HEK293 (cell line): ENCODE measurements around the gene AGBL3.

Experiments used
- CTCF ChIA-PET: fragments of 350-600 bp; formaldehyde crosslinking; extraction: SDS; loops from one replicate; lab custom pipeline; 2021; ENCODE audit warnings: antibody characterized with exemption; lab: Yijun Ruan, JAX
- POLR2A ChIA-PET: fragments of 300-600 bp; formaldehyde crosslinking; extraction: SDS; loops from one replicate; lab custom pipeline; 2020; ENCODE audit warnings: antibody characterized with exemption, inconsistent platforms; lab: Yijun Ruan, JAX
- H3K27ac ChIP-seq: fragments of 200-500 bp; sonication (Bioruptor generic); 2 replicates; pipeline ENCODE4 v1.5.1; 2014; ENCODE audit warnings: low read depth, low read length, control low read depth, inconsistent platforms; ENCODE audit errors: extremely low read depth
- H3K36me3 ChIP-seq, 2 experiments: fragments of 200-500 bp in 1 of 2; sonication (Bioruptor generic) in 1 of 2; 1 replicate in 1 of 2; 2 replicates in 1 of 2; pipeline ENCODE4 v1.5.1; 2014 to 2017; ENCODE audit warnings: inconsistent platforms in 2 of 2, low read length in 2 of 2; ENCODE audit not compliant: control insufficient read depth in 2 of 2, insufficient read depth in 1 of 2
- H3K4me1 ChIP-seq: fragments of 200-500 bp; sonication (Bioruptor generic); 2 replicates; pipeline ENCODE4 v1.5.1; 2014; ENCODE audit warnings: mild to moderate bottlenecking, low read length, inconsistent platforms; ENCODE audit not compliant: control insufficient read depth, insufficient read depth
- H3K4me3 ChIP-seq: 2 replicates; pipeline ENCODE4 v1.5.1; 2011; ENCODE audit warnings: low read depth, mild to moderate bottlenecking, control low read depth, low read length, moderate library complexity
- H3K9me3 ChIP-seq: fragments of 200-500 bp; sonication (Bioruptor generic); 2 replicates; pipeline ENCODE4 v1.5.1; 2014; ENCODE audit warnings: low read depth, low read length, inconsistent platforms; ENCODE audit not compliant: control insufficient read depth, insufficient read depth
- GLI4 ChIP-seq: fragments of 450-650 bp; formaldehyde crosslinking; IDR thresholded peaks from 2 replicates; pipeline ENCODE4 v1.5.1; 2016; ENCODE audit warnings: missing biosample characterization, missing genetic modification characterization
- HOXC10 ChIP-seq: sonication (generic); formaldehyde crosslinking; IDR thresholded peaks from 2 replicates; pipeline ENCODE4 v1.8.1; 2023; ENCODE audit warnings: mild to moderate bottlenecking, missing genetic modification reagents
- HOXD13 ChIP-seq: sonication (generic); formaldehyde crosslinking; IDR thresholded peaks from 2 replicates; pipeline ENCODE4 v1.8.0; 2022; ENCODE audit warnings: missing genetic modification reagents, borderline replicate concordance
- IKZF3 ChIP-seq: fragments of 450-650 bp; IDR thresholded peaks from 2 replicates; pipeline ENCODE4 v1.5.0; 2018; ENCODE audit warnings: missing biosample characterization, mild to moderate bottlenecking, missing genetic modification characterization, moderate library complexity
- SP3 ChIP-seq: fragments of 450-650 bp; formaldehyde crosslinking; IDR thresholded peaks from 2 replicates; pipeline ENCODE4 v1.5.1; 2016; ENCODE audit warnings: missing biosample characterization, missing genetic modification characterization
- TRIM28 ChIP-seq: IDR thresholded peaks from 2 replicates; pipeline ENCODE4 v1.6.1; 2011; ENCODE audit warnings: low read length, control low read depth, borderline replicate concordance
- ZBTB48 ChIP-seq: fragments of 450-650 bp; formaldehyde crosslinking; IDR thresholded peaks from 2 replicates; pipeline ENCODE4 v1.5.1; 2016; ENCODE audit warnings: missing biosample characterization, missing genetic modification characterization
- ZFP41 ChIP-seq: fragments of 450-650 bp; formaldehyde crosslinking; IDR thresholded peaks from 2 replicates; pipeline ENCODE4 v1.5.1; 2016; ENCODE audit warnings: missing biosample characterization, missing genetic modification characterization, borderline replicate concordance
- ZNF112 ChIP-seq: fragments of 450-650 bp; formaldehyde crosslinking; IDR thresholded peaks from 2 replicates; pipeline ENCODE4 v1.5.0; 2017; ENCODE audit warnings: missing biosample characterization, missing genetic modification characterization
- ZNF133 ChIP-seq: fragments of 450-650 bp; formaldehyde crosslinking; IDR thresholded peaks from 2 replicates; pipeline ENCODE4 v1.5.1; 2016; ENCODE audit warnings: missing biosample characterization, missing genetic modification characterization
- ZNF138 ChIP-seq: fragments of 450-650 bp; formaldehyde crosslinking; IDR thresholded peaks from 2 replicates; pipeline ENCODE4 v1.5.1; 2016; ENCODE audit warnings: missing biosample characterization, missing genetic modification characterization, borderline replicate concordance
- ZNF146 ChIP-seq: fragments of 450-650 bp; formaldehyde crosslinking; IDR thresholded peaks from 2 replicates; pipeline ENCODE4 v1.5.1; 2016; ENCODE audit warnings: missing biosample characterization, missing genetic modification characterization
- ZNF175 ChIP-seq: fragments of 450-650 bp; formaldehyde crosslinking; IDR thresholded peaks from 2 replicates; pipeline ENCODE4 v1.5.1; 2016; ENCODE audit warnings: missing biosample characterization, missing genetic modification characterization
- ZNF19 ChIP-seq: fragments of 450-650 bp; formaldehyde crosslinking; IDR thresholded peaks from 2 replicates; pipeline ENCODE4; 2016; ENCODE audit warnings: missing biosample characterization, missing genetic modification characterization, low read depth
- ZNF221 ChIP-seq: fragments of 450-650 bp; formaldehyde crosslinking; IDR thresholded peaks from 2 replicates; pipeline ENCODE4 v1.5.1; 2017; ENCODE audit warnings: missing biosample characterization, missing genetic modification characterization, borderline replicate concordance
- ZNF266 ChIP-seq: fragments of 450-650 bp; formaldehyde crosslinking; IDR thresholded peaks from 2 replicates; pipeline ENCODE4 v1.5.1; 2016; ENCODE audit warnings: missing biosample characterization, missing genetic modification characterization, low read depth
- ZNF302 ChIP-seq: fragments of 450-650 bp; formaldehyde crosslinking; IDR thresholded peaks from 2 replicates; pipeline ENCODE4 v1.5.1; 2016; ENCODE audit warnings: missing biosample characterization, missing genetic modification characterization, low read depth
- ZNF501 ChIP-seq: fragments of 450-650 bp; formaldehyde crosslinking; IDR thresholded peaks from 2 replicates; pipeline ENCODE4 v1.5.1; 2016; ENCODE audit warnings: missing biosample characterization, missing genetic modification characterization
- ZNF544 ChIP-seq: fragments of 450-650 bp; formaldehyde crosslinking; IDR thresholded peaks from 2 replicates; pipeline ENCODE4 v1.5.0; 2017; ENCODE audit warnings: missing biosample characterization, missing genetic modification characterization
- ZNF645 ChIP-seq: fragments of 450-650 bp; formaldehyde crosslinking; IDR thresholded peaks from 2 replicates; pipeline ENCODE4; 2016; ENCODE audit warnings: missing biosample characterization, missing genetic modification characterization
- ZNF660 ChIP-seq: fragments of 450-650 bp; IDR thresholded peaks from 2 replicates; pipeline ENCODE4 v1.5.1; 2018; ENCODE audit warnings: missing biosample characterization, mild to moderate bottlenecking, missing genetic modification characterization
- ZNF664 ChIP-seq: fragments of 450-650 bp; formaldehyde crosslinking; IDR thresholded peaks from 2 replicates; pipeline ENCODE4 v1.5.1; 2016; ENCODE audit warnings: missing biosample characterization, missing genetic modification characterization
- ZNF747 ChIP-seq: fragments of 450-650 bp; formaldehyde crosslinking; IDR thresholded peaks from 2 replicates; pipeline ENCODE4 v1.5.1; 2016; ENCODE audit warnings: missing biosample characterization, missing genetic modification characterization
- ZNF830 ChIP-seq: fragments of 450-650 bp; IDR thresholded peaks from 2 replicates; pipeline ENCODE4 v1.5.0; 2018; ENCODE audit warnings: missing biosample characterization, missing genetic modification characterization, low read depth, mild to moderate bottlenecking, moderate library complexity
- ZNF843 ChIP-seq: fragments of 450-650 bp; formaldehyde crosslinking; IDR thresholded peaks from 2 replicates; pipeline ENCODE4 v1.5.1; 2016; ENCODE audit warnings: missing biosample characterization, missing genetic modification characterization
- TF ChIP-seq, protein P1 (sequence below): fragments of 450-650 bp; formaldehyde crosslinking; IDR thresholded peaks from 2 replicates; pipeline ENCODE4 v1.5.1; 2016; ENCODE audit warnings: missing biosample characterization, missing genetic modification characterization
- TF ChIP-seq, protein P2 (sequence below): fragments of 450-650 bp; formaldehyde crosslinking; IDR thresholded peaks from 2 replicates; pipeline ENCODE4 v1.5.1; 2016; ENCODE audit warnings: missing biosample characterization, missing genetic modification characterization
- TF ChIP-seq, protein P3 (sequence below): fragments of 450-650 bp; formaldehyde crosslinking; IDR thresholded peaks from 2 replicates; pipeline ENCODE4 v1.5.1; 2016; ENCODE audit warnings: missing biosample characterization, missing genetic modification characterization, borderline replicate concordance

The AGBL3 gene

DNA sequence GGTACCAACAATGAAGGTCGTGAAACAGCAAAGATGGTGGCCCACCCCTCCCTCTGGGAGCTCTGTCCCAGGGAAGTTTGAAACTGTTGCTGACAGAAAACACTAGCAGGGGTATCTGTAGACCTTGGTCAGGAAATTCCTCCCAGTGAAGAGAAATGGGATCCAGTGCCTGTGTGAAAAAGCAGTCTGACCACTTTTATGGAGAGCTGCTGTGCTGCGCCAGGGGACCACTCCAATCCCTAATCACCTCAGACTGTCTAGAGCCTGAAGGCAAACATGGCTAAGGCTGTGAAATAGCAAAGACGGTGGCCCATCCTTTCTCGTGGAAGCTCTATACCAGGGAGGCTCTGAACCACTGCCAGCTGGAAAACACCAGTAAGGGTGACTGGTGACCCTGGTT lies 123.3 kb downstream of the AGBL3 start (continued):
- TF ChIP-seq TRIM28: no peak
- no peak for TF ChIP-seq ZNF302 (tag by site-specific recombination)
- TF ChIP-seq ZNF138: no peak
- TF ChIP-seq, protein P1, sequence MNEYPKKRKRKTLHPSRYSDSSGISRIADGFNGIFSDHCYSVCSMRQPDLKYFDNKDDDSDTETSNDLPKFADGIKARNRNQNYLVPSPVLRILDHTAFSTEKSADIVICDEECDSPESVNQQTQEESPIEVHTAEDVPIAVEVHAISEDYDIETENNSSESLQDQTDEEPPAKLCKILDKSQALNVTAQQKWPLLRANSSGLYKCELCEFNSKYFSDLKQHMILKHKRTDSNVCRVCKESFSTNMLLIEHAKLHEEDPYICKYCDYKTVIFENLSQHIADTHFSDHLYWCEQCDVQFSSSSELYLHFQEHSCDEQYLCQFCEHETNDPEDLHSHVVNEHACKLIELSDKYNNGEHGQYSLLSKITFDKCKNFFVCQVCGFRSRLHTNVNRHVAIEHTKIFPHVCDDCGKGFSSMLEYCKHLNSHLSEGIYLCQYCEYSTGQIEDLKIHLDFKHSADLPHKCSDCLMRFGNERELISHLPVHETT: no peak
- TF ChIP-seq ZBTB48 (tag by site-specific recombination): no peak
- TF ChIP-seq HOXC10 (CRISPR knock-in tag): no peak
- TF ChIP-seq ZNF19 (tag by site-specific recombination): no peak
- TF ChIP-seq ZFP41 (tag by site-specific recombination): no peak

- ChIA-PET CTCF (no interaction called here), POLR2A (no interaction called here)
- Histone ChIP-seq H3K4me1 (no peaks in the 10 kb centered on the region), H3K4me3 (no peak overlapping the region), H3K9me3 (no peaks in the 10 kb centered on the region), H3K36me3 (no peaks in the 10 kb centered on the region), H3K27ac (no peak overlapping the region)
- TF ChIP-seq HOXD13 (CRISPR knock-in tag) (no peak), ZNF544 (tag by site-specific recombination) (no peak), ZNF221 (tag by site-specific recombination) (no peak), ZNF501 (tag by site-specific recombination) (no peak), ZNF747 (tag by site-specific recombination) (no peak), IKZF3 (tag by site-specific recombination) (no peak), ZNF112 (no peak), ZNF146 (tag by site-specific recombination) (no peak), ZNF830 (tag by site-specific recombination) (no peak), ZNF660 (tag by site-specific recombination) (no peak), ZNF664 (tag by site-specific recombination) (no peak), ZNF266 (tag by site-specific recombination) (no peak), SP3 (tag by site-specific recombination) (no peak), ZNF843 (tag by site-specific recombination) (no peak), ZNF175 (no peak), GLI4 (tag by site-specific recombination) (no peak), ZNF645 (tag by site-specific recombination) (no peak), ZNF133 (no peak)
- TF ChIP-seq, protein P2, sequence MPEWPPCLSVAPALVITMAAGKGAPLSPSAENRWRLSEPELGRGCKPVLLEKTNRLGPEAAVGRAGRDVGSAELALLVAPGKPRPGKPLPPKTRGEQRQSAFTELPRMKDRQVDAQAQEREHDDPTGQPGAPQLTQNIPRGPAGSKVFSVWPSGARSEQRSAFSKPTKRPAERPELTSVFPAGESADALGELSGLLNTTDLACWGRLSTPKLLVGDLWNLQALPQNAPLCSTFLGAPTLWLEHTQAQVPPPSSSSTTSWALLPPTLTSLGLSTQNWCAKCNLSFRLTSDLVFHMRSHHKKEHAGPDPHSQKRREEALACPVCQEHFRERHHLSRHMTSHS (tag by site-specific recombination): no peak
- TF ChIP-seq, protein P3, sequence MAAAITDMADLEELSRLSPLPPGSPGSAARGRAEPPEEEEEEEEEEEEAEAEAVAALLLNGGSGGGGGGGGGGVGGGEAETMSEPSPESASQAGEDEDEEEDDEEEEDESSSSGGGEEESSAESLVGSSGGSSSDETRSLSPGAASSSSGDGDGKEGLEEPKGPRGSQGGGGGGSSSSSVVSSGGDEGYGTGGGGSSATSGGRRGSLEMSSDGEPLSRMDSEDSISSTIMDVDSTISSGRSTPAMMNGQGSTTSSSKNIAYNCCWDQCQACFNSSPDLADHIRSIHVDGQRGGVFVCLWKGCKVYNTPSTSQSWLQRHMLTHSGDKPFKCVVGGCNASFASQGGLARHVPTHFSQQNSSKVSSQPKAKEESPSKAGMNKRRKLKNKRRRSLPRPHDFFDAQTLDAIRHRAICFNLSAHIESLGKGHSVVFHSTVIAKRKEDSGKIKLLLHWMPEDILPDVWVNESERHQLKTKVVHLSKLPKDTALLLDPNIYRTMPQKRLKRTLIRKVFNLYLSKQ (tag by site-specific recombination): no peak
Measured at GRCh38 chr7:135109976-135110375, 123.7 kb downstream of the AGBL3 start.
